Gastroesophageal sphincter (tissue), 3 donors: ENCODE data around the gene ADRM1.

Experiments
- EP300 ChIP-seq: sonication (generic); formaldehyde crosslinking; IDR thresholded peaks from one replicate; pipeline ENCODE4 v1.6.1; 2017; ENCODE audit warnings: antibody characterized with exemption, mild to moderate bottlenecking
- TF ChIP-seq, protein P1 (sequence below), 4 experiments: fragments of 200-600 bp in 2 of 4; fragments of 450-650 bp in 2 of 4; sonication (generic) in 1 of 4; IDR thresholded peaks; one replicate each; pipeline ENCODE4 v1.5.1; 2017 to 2019; ENCODE audit warnings: antibody characterized with exemption in 4 of 4, mild to moderate bottlenecking in 2 of 4, moderate library complexity in 2 of 4

DNA sequence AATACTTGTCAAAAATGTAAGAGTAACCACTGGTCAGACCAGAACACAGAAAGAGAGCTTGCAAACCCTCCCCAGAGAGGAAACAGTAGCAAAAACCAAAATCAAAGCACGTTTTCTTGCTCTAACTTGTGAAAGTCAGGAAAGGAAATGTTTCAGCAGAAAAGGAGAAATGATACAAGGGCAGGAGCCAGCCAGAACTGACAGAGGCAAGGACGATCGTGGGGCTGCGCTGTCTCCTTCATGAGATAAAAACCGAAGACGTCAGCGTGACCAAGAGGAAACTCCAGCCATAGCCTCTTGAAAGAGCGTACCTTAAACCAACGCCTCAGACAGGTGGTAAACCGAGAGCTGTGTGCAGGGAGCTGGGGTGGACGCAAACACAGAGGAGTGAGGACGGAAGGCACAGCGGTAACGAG, 36.9 kb downstream of the ADRM1 start:
- TF ChIP-seq, protein P1, sequence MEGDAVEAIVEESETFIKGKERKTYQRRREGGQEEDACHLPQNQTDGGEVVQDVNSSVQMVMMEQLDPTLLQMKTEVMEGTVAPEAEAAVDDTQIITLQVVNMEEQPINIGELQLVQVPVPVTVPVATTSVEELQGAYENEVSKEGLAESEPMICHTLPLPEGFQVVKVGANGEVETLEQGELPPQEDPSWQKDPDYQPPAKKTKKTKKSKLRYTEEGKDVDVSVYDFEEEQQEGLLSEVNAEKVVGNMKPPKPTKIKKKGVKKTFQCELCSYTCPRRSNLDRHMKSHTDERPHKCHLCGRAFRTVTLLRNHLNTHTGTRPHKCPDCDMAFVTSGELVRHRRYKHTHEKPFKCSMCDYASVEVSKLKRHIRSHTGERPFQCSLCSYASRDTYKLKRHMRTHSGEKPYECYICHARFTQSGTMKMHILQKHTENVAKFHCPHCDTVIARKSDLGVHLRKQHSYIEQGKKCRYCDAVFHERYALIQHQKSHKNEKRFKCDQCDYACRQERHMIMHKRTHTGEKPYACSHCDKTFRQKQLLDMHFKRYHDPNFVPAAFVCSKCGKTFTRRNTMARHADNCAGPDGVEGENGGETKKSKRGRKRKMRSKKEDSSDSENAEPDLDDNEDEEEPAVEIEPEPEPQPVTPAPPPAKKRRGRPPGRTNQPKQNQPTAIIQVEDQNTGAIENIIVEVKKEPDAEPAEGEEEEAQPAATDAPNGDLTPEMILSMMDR (IDR thresholded peaks at IDR 0.05), result no peak
- no peak for TF ChIP-seq EP300
